NB4 (cell line): ENCODE data around the gene CAMTA1.

Experiments
- CTCF ChIP-seq: IDR thresholded peaks from one replicate; pipeline ENCODE4 v1.5.1; 2012; ENCODE audit warnings: low read depth, low read length
- MYC ChIP-seq: IDR thresholded peaks from 2 replicates; pipeline ENCODE4 v1.6.1; 2011; ENCODE audit warnings: low read depth, low read length
- POLR2A ChIP-seq: IDR thresholded peaks from 2 replicates; pipeline ENCODE4 v1.6.1; 2011; ENCODE audit warnings: mild to moderate bottlenecking; ENCODE audit not compliant: insufficient read length; ENCODE audit errors: extremely low read depth
- TF ChIP-seq, protein P1 (sequence below): IDR thresholded peaks from 2 replicates; pipeline ENCODE4 v1.6.1; 2011; ENCODE audit warnings: low read depth, low read length

GRCh38 chr1:7145947-7146346 is 360.7 kb downstream of the CAMTA1 start:
- TF ChIP-seq CTCF (no peak), POLR2A (no peak), MYC (no peak)
- TF ChIP-seq, protein P1, sequence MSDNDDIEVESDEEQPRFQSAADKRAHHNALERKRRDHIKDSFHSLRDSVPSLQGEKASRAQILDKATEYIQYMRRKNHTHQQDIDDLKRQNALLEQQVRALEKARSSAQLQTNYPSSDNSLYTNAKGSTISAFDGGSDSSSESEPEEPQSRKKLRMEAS: no peak
